Measurements from ENCODE around the gene SPATA19.
"Not testable (repeated sequence)": the region's sequence is repeated elsewhere in the genome, so short reads cannot be mapped to it uniquely, and the experiment has no call there.

SPATA19 gene, protein sequence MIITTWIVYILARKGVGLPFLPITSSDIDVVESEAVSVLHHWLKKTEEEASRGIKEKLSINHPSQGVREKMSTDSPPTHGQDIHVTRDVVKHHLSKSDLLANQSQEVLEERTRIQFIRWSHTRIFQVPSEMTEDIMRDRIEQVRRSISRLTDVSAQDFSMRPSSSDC

DNA sequence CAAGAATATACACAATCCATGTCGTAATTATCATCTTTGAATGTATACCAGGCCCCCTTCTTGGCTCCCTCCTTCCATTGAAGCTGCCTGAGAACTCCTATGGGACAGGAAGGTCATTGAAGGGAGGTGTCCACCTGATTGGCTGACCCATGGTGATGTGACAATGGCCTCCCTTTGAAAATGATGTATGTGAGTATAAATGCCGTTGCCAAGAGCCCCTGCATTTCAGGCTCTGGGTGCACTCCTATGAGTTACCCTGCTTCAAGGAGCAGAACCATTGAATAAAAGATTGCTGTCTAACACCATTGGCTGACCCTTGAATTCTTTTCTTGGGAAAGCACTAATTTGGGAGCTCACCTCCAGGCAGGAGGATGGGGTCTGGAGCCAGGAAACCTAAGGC, at the start of gene SPATA19:
Gene SPATA19, minus strand, starts transcription at position 101 of the 400 bp plus-strand sequence. Its CDS starts 67 bp downstream, at position 34.
- Histone ChIP-seq H3K4me3 (no peak within 1 kb of the TSS), H3K27ac (no peak within 1 kb of the TSS)

DNA sequence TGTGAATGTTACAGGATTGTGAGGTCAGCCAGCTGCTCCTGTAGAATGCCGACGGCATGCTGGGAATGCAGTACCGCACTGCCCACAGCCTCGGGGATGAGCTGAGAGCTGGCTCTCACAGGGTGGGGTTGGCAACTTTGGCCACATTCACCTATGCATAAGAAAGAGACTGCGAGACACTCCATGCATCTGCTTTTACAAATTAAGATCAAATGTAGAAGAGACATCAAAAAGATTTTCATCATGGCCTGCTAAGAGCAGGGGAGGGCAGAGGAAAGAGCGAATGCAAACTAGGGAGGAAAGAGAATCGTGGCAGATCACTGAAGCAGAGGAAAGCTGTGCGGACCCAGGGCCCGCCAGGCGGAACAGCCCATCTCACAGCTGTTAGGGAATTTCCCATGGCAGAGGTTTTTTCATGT, 49.8 kb upstream of the SPATA19 start:
- no peak overlapping the region for H3K27ac ChIP-seq
- H3K4me3 ChIP-seq: no peak overlapping the region

DNA sequence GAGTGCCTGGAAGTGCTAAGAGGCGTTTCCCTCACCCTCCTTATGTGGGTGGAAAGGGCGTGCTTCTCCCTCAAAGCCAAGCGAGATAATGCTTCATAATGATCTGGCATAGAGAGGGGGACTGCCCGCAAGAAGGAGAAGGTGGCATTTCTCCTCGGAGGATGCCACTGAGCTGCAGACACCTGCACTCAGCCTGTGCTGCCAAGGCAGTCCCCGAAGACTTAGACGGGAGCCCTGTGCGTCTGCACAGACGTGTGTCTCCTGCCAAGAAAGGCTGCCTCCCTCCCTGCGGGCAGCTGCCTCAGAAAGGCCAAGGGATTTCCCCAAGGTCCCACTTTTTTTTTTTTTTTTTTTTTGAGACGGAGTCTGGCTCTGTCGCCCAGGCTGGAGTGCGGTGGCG, 48.1 kb upstream of the SPATA19 start:
- H3K4me3 ChIP-seq: no peak overlapping the region
- no peak overlapping the region for H3K27ac ChIP-seq

DNA sequence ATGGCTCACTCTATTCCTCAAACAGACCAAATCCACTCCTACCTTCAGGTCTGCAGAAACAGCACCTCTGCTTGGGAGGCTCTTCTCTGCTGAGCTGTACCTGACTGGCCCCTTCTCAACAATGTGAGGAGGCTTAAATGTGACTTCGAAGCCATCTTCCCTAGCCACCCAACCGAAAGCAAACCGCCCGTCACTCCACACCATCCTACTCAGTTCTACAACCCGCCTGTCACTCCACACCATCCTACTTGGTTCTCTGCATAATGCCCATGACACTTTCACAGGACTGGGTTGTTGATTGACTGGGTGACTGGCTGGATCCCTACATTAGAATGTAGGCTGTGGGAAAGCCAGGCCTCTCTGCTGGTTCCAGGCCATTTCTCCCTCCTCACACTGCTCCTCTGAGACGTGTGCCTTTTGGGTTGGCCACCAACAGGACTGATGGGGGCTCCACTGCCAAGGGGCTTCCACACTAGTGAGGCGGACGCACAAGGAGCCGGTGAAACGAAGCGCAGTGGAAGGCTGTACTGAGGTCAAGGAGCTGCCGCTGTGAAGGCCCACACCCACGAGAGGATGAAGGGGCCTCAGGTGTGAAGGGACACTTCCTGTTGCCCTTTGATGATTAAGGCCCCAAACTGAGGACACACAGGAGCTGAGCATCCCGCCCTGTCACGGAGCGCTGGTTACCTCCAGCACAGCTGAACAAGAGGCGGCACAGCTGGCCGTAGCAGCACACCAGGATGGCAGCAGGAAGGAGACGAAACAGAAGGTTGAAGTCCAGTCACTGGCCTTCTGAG, 47.5 kb upstream of the SPATA19 start:
- H3K4me3 ChIP-seq: no peak overlapping the region
- H3K27ac ChIP-seq: no peak overlapping the region

DNA sequence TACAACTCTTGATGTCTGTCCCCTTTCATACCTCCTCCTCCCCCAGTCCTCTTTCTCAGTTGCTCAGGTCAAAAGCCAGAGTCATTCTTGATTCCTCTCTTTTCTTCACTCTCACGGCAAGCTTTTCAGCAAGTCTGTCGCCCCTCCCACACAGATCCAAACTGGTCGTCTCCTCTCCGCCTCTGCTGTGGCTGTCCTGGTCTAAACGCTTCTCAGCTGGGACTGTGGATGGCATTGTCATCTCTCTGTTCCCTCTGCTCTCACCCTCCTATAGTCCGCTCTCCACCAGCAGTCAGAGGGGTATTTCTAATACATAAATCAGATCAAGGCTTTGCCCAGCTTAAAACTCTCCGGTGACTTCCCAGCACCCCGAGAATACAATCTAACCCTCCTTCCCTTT, 46.8 kb upstream of the SPATA19 start:
- no peak overlapping the region for H3K27ac ChIP-seq
- no peak overlapping the region for H3K4me3 ChIP-seq

DNA sequence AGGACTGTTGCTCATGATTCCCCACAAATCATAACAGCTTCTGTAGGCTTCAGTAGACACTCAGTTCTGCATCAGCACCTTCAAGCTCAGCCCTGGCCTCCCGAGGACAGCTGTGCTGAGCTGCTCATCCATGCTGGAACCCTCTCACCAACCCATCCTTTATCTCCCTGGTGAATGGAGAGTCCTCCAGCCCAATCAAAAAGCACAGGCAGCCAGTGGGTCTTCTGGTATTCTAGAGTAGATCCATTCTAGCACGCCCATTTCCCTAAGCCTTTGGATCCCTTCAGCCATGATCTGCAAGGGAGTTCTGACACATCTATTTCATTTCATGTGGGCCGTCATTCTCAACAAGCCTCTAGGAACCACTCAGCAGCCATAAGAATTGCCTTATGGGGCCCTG, 44.6 kb upstream of the SPATA19 start:
- Histone ChIP-seq H3K4me3 (no peak overlapping the region), H3K27ac (no peak overlapping the region)

DNA sequence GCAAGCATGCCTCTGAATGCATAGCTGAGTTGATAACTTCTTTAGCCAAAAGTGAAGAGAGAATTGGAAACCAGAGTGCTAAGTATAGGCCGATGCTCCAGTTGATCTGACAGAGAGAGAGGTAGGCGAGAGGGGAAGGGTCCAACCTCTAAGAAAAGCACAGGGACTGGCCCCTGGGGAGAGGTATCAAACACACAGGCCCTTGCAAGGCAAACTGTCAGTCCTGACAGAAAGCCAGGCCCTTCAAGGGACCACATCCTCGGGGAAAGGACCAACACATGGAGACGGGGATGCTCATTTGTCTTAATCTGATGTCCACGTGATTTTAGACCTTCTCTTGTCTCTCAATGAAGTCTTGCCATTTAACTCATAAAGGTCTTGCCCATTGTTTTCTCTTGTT, 43.9 kb upstream of the SPATA19 start:
- Histone ChIP-seq H3K4me3 (no peak overlapping the region), H3K27ac (no peak overlapping the region)

DNA sequence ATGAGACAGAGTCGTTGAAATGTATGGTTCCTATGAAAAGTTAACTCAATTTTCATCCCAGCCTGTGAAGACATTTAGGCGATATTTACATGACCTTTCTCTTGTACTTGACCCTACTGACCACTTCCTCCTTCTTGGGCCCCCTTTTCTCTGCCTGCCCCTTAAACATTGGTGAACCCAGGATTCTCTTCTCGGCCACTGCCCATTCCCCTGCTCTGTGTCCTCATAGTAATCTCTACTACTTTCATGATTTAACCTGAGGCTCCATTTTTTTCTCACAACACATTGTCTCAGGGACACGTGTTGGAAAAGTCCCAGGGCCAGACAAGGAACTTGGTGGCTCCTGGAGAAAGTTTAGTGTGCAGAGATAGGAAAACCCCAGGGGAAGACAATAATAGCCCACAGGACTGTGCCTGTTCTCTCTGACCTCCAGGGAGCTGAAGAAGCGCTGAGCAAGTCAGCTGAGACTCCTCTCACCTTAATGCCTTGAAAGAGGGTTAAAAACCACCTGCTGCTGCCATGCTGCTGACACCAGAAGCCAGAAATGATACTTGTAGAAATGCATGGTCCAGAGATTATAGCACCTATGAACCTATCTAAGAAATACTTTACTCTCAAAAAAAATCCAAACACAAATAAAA, 42.5 kb upstream of the SPATA19 start:
- H3K27ac ChIP-seq: no peak overlapping the region

DNA sequence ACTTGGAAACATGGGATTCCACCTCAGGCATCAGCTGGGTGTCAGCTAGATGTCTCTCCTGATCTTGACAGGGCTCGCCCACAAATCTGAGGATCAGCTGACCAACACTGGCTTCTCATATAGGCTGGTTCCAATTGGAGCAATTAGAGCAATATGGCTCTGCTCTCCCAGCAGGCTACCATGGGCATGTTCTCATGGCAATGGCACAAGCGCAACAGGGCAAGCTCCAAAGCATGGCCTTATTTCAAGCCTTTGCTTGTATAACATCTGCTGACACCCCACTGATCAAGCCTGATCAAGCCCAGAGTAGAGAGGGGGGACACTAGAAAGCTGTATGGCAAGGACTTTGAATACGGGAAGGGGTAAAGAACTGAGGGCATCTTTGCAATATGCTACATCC, 40.7 kb upstream of the SPATA19 start:
- no peak overlapping the region for H3K27ac ChIP-seq
- H3K4me3 ChIP-seq: no peak overlapping the region

More for the DNA sequence above, 42.5 kb upstream of the SPATA19 start:
- no peak overlapping the region for H3K4me3 ChIP-seq

DNA sequence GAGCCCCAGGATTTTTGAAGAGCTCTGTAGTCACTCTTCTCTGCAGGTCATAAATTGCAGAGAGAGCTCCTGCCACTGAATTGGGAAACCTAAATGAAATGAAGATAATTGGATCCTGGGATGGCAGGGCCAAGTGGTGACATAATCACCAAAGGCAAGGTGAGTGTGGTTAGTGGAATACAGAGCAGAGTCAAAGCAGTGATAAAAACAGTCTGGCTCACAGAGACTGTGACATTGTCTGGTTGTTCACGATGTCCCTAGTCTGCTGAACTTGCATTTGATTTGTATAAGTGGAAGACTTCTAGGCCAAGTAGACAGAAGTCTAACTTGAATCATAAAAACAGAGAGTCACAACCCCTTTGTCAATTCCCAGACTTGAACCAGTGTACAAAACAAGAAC, 26.8 kb upstream of the SPATA19 start:
- H3K4me3 ChIP-seq: no peak overlapping the region
- no peak overlapping the region for H3K27ac ChIP-seq

DNA sequence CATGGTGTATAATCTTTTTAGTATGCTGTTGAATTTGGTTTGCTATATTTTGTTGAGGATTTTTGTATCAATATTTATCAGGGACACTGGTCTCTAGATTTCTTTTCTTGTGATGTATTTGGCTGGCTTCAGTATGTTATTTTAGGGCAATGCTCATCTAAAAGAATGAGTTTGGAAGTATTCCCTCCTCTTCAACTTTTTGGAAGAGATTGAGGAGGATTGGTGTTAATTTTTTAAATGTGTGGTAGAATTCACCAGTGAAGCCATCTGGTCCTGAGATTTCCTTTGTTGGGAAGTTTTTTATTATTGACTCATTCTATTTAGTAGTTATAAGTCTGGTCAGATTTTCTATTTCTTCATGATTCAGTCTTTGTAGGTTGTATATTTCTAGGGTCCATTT, 22.1 kb upstream of the SPATA19 start:
- Histone ChIP-seq H3K27ac (no peak overlapping the region), H3K4me3 (no peak overlapping the region)

DNA sequence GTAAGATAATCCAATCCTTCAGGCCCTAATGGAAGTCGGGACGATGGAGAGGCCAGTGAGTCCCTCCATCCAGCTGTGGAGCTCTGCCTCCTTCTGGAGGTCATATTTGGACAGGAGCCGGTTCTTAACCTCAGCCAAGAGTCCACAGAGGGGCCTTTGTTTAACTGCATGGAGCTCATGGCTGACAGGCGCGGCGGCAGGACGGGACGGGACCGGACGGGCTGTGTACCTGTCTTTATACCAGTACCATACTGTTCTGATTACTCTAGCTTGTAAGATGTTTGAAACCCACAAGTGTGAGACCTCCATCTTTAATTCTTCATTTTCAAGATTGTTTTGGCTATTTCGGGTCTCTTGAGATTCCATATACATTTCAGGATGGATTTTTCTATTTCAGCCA, 20.2 kb upstream of the SPATA19 start:
- no peak overlapping the region for H3K27ac ChIP-seq
- no peak overlapping the region for H3K4me3 ChIP-seq

DNA sequence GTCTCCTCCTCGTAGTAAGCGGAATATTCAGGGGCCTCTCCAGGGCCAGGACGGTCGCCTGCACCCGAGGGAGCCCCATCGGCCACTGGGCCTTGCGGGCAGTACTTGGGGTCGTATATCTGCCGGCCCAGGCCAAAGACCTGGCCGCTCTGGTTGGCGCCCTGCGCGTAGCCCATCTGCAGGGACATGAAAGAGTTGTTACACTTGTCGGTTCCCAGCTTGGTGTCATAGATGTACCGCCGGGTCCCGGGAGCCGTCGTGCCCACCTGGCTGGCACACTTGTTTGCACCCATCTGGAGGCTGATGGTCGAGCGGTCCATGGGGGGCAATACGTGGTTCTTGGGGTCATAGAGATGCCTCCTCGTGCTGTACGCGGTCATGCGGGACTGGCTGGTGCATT, 19.4 kb upstream of the SPATA19 start:
- Histone ChIP-seq H3K27ac (no peak overlapping the region), H3K4me3 (no peak overlapping the region)

DNA sequence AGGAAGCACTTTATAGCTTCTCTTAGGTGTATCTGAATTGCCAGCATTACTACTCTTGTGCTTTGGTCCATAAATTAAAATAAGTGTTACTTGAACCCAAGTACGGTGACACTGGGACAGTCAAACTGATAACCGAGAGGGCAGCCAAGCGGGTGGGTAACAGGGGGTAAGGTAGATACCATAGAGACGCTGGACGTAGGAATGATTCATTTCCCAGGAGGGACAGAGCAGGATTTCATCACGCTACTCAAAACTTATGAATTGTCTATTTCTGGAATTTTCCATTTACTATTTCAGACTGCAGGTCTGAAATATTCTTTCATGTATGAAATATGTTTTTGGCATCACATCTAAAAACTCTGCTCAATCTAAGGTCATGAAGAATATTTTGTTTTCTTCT, 14.8 kb upstream of the SPATA19 start:
- no peak overlapping the region for H3K4me3 ChIP-seq

DNA sequence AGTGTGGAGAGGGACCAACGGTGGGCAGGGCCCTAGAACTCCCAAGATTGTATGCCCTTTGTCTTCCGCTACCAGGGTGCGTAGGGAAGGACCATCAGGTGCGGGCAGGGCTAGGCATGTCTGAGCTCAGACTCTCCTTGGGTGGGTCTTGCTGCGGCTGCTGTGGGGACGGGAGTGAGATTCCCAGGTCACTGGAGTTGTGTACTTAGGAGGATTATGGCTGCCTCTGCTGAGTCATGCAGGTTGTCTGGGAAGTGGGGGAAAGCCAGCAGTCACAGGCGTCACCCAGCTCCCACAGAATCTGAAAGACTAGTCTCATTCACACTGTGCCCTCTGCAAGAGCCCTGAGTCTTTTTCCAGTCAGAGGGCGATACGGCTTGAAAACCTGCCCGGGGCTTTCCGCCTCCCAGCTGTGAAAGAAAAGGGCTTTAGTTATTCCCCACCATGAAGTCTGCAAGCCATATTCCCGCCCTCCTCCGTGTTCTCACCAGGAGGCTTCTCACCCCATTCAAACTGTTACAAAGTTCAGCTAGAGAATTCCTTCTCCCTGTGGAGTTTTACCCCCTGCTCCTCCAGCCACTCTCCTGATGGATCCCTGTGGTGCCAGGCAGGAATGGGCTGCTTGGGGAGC, 9.1 kb upstream of the SPATA19 start:
- peak overlapping the region in 5 of 21 experiments; percentile 24 to 71 (median 54) for H3K27ac ChIP-seq
- H3K4me3 ChIP-seq: not testable (repeated sequence)

More for the DNA sequence above, 14.8 kb upstream of the SPATA19 start:
- H3K27ac ChIP-seq: no peak overlapping the region

DNA sequence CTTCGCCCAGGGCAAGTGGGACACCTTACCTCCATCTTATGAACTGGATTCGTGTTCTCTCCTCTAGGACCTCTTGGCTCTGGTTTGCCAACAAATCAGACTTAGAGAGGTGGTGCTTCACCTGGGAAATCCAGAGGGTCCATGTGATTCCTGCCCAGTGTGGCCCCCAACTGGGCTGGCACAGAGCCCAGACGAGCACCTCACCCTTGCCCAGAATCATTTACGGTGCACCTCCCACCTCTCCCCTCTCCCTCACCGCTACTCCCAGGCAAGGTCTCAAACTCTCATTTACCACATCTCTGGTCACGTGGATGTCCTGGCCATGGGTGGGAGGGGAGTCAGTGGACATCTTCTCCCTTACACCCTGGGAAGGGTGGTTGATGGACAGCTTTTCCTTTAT, 1.1 kb downstream of the SPATA19 start:
- Histone ChIP-seq H3K27ac (no peak overlapping the region), H3K4me3 (no peak overlapping the region)

DNA sequence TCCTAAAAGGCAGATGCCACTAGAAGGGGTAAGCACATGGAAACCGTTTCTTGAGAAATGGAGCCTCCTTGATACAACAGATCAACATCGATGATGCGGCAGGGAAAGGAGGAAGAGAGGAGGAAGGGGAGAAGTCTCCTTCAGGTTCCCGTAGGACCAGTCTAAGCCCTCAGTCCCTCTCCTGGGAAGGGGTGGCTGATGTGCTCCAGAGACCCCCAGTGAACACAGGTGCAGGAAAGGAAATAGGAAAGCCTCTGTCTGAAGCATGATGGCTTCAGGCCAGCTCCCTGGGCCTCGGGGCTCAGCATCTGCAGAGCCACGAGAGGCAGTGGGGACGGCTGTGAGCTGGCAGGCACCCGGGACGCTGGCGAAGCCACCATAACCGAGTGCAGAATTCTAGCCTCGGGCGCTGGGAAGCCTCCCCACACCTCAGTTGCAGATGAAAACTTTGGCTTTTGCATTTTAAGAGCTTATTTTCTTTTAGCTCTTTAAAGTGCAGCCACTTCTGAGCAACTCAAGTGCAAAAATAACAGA, 1.8 kb downstream of the SPATA19 start:
- no peak overlapping the region for H3K4me3 ChIP-seq
- H3K27ac ChIP-seq: no peak overlapping the region

DNA sequence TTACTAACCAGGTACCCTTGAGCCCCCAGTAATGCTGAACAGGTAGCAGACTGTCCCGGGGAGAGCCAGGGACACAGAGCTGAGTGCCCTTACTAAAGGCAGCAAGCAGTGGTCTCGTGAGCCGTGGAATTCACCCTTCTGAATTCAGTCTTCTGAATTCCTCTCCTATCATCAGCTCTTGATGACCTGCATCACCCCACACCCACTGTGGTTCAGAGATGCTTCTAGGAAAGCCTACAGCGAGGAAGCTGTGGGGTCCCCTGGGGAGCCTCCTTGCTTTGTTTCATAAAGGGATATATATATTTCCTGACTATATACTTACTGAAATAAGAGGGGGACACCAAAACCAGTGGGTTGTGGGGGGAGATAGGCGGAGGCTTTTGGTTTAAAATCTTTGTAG, 2.6 kb downstream of the SPATA19 start:
- no peak overlapping the region for H3K4me3 ChIP-seq
- no peak overlapping the region for H3K27ac ChIP-seq

DNA sequence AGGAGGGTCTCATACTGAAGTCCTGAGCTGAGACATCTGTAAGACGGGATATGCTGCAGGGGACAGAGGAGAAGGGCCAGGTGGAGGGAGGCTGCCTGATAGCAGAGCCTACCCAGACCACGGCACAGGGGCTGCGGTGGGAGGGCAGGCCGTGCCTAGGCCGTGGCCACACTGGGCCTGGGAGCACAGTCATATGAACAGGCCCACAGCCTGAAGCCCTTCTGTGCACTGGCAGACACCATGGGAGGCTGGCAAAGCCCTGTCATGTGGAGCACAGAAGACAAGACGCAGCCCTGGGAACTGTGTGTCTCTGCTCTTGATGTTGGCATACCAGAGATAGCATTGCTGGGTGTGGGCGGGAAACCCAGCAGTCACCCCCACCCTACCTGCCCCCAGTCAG, 3.3 kb downstream of the SPATA19 start:
- Histone ChIP-seq H3K27ac (no peak overlapping the region), H3K4me3 (no peak overlapping the region)

DNA sequence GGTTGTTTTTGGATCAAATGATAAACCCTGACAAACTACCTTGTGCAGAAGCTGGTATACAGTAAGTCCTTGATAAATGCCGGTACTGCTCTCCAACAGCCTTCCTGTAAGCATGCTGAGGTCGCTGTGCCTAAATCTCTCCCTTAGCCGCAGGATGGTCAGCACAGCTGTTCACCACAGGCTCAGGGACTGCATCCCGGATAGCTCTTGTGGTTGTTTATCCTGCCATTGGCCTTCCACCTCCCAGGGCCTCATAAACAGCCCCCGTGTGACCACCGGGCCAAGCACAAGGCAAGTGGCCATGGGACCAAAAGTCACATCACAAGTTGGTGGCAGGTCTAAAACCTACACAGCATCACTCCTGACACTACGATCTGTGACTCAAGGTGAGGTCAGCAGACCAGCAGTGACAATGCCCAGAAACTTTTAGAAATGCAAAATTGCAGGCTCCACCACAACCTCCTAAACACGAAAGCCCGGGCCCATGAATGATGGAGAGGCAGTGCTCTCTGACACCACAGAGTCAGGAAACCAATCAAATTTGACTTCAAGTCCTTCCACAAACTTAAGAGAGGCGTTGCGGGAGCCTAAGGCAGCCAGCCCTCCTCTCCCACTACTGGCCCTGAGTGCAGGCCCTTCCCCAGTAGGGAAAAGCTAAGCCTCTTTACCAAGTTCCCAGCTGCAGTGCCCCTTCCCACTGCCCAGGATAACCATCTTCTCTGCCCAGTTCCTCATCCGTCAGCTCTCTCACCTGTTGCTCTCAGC, 3.9 kb downstream of the SPATA19 start:
- H3K4me3 ChIP-seq: no peak overlapping the region
- H3K27ac ChIP-seq: no peak overlapping the region

Data from skin epidermis (tissue), 12 donors.